Measurements from ENCODE around the gene SHMT1.

Gene SHMT1

GRCh38 chr17:18280766-18281371, 82.5 kb downstream of the SHMT1 start:
- no peak for DNase-seq

GRCh38 chr17:18280249-18280648, 83.1 kb downstream of the SHMT1 start:
- no peak for DNase-seq

- DNase-seq: no peak
Observed at GRCh38 chr17:18278867-18279266, 84.5 kb downstream of the SHMT1 start.
